Mesenchymal stem cell (in vitro differentiated cells and primary cell): ENCODE results near the gene CBFA2T2.

Experiments used
- DNase-seq: peaks from one replicate; pipeline ENCODE4 v3.0.0-alpha.2; 2013
- H2AFZ ChIP-seq: one replicate; pipeline ENCODE4 v1.6.1; 2013; ENCODE audit warnings: low read depth, mild to moderate bottlenecking, control low read depth, inconsistent platforms, low read length, moderate library complexity
- H2AK5ac ChIP-seq: 2 replicates; pipeline ENCODE4 v1.6.1; 2013; ENCODE audit warnings: low read length, moderate library complexity, mild to moderate bottlenecking, inconsistent platforms; ENCODE audit not compliant: severe bottlenecking
- H2BK120ac ChIP-seq: one replicate; pipeline ENCODE4 v1.6.1; 2013; ENCODE audit warnings: low read depth, mild to moderate bottlenecking, inconsistent platforms, low read length, moderate library complexity
- H2BK12ac ChIP-seq, 2 experiments: one replicate each; pipeline ENCODE4 v1.6.1; 2013; ENCODE audit warnings: inconsistent platforms in 2 of 2, low read length in 2 of 2, mild to moderate bottlenecking in 2 of 2, moderate library complexity in 2 of 2, control low read depth in 1 of 2
- H2BK15ac ChIP-seq: one replicate; pipeline ENCODE4 v1.6.1; 2013; ENCODE audit warnings: mild to moderate bottlenecking, low read depth, inconsistent platforms; ENCODE audit not compliant: poor library complexity, severe bottlenecking
- H2BK5ac ChIP-seq: 2 replicates; pipeline ENCODE4 v1.6.1; 2013; ENCODE audit warnings: low read depth, mild to moderate bottlenecking, low read length, control low read depth, inconsistent platforms; ENCODE audit not compliant: poor library complexity, severe bottlenecking
- H3K14ac ChIP-seq, 2 experiments: one replicate each; pipeline ENCODE4 v1.6.1; 2013; ENCODE audit warnings: inconsistent platforms in 2 of 2, low read length in 2 of 2, control low read depth in 1 of 2, mild to moderate bottlenecking in 1 of 2, moderate library complexity in 1 of 2
- H3K18ac ChIP-seq, 2 experiments: one replicate each; pipeline ENCODE4 v1.6.1; 2013; ENCODE audit warnings: inconsistent platforms in 2 of 2, low read length in 2 of 2, control low read depth in 1 of 2, low read depth in 1 of 2, mild to moderate bottlenecking in 1 of 2
- H3K23ac ChIP-seq, 2 experiments: one replicate each; pipeline ENCODE4 v1.6.1; 2013; ENCODE audit warnings: inconsistent platforms in 2 of 2, low read length in 2 of 2, mild to moderate bottlenecking in 2 of 2, moderate library complexity in 2 of 2, control low read depth in 1 of 2
- H3K27ac ChIP-seq: 2 replicates; pipeline ENCODE4 v1.5.1; 2013; ENCODE audit warnings: mild to moderate bottlenecking, moderate library complexity, low read length, control low read depth, inconsistent platforms; ENCODE audit not compliant: poor library complexity, severe bottlenecking
- H3K27me3 ChIP-seq, 2 experiments: 2 replicates each; pipeline versions ENCODE4 v1.6.1 to v1.7.0; 2013; ENCODE audit warnings: low read length in 2 of 2, mild to moderate bottlenecking in 2 of 2, moderate library complexity in 2 of 2, control low read depth in 1 of 2, inconsistent platforms in 1 of 2; ENCODE audit not compliant: control insufficient read depth in 1 of 2, insufficient read depth in 1 of 2
- H3K36me3 ChIP-seq, 2 experiments: 2 replicates each; pipeline versions ENCODE4 v1.6.1 to v1.7.0; 2013; ENCODE audit warnings: low read length in 2 of 2, control low read depth in 1 of 2, inconsistent platforms in 1 of 2, low read depth in 1 of 2, mild to moderate bottlenecking in 1 of 2; ENCODE audit not compliant: insufficient read depth in 2 of 2, control insufficient read depth in 1 of 2
- H3K4ac ChIP-seq, 2 experiments: one replicate each; pipeline ENCODE4 v1.6.1; 2013; ENCODE audit warnings: inconsistent platforms in 2 of 2, low read length in 2 of 2, mild to moderate bottlenecking in 2 of 2, moderate library complexity in 2 of 2, control low read depth in 1 of 2, low read depth in 1 of 2
- H3K4me1 ChIP-seq: 2 replicates; pipeline ENCODE4 v1.6.1; 2013; ENCODE audit warnings: low read depth, low read length, control low read depth; ENCODE audit not compliant: control insufficient read depth, insufficient read depth
- H3K4me2 ChIP-seq: 2 replicates; pipeline ENCODE4 v1.6.1; 2013; ENCODE audit warnings: low read length, mild to moderate bottlenecking, inconsistent platforms; ENCODE audit not compliant: poor library complexity, severe bottlenecking
- H3K4me3 ChIP-seq, 2 experiments: 2 replicates each; pipeline versions ENCODE4 v1.5.1 to v1.7.0; 2013; ENCODE audit warnings: low read length in 2 of 2, mild to moderate bottlenecking in 2 of 2, control low read depth in 1 of 2, low read depth in 1 of 2; ENCODE audit not compliant: insufficient read depth in 1 of 2
- H3K79me1 ChIP-seq: replicated peaks from 2 replicates; pipeline ENCODE4 v1.6.1; 2013; ENCODE audit warnings: mild to moderate bottlenecking, control low read depth, low read length, inconsistent platforms; ENCODE audit not compliant: poor library complexity, severe bottlenecking
- H3K9ac ChIP-seq: 2 replicates; pipeline ENCODE4 v1.7.0; 2013; ENCODE audit warnings: mild to moderate bottlenecking, low read length, moderate library complexity
- H3K9me3 ChIP-seq: 2 replicates; pipeline ENCODE4 v1.7.0; 2013; ENCODE audit warnings: mild to moderate bottlenecking, low read length; ENCODE audit not compliant: control insufficient read depth
- H4K8ac ChIP-seq: one replicate; pipeline ENCODE4 v1.6.1; 2013; ENCODE audit warnings: inconsistent platforms, mild to moderate bottlenecking, low read length, moderate library complexity
- H4K91ac ChIP-seq: one replicate; pipeline ENCODE4 v1.6.1; 2013; ENCODE audit warnings: mild to moderate bottlenecking, low read length, inconsistent platforms
- WGBS: methylation state at CpG from one replicate; pipeline ENCODE4 v1.1.7; 2013; ENCODE audit warnings: mixed read lengths; 5-methylcytosine and 5-hydroxymethylcytosine counted together

The CBFA2T2 gene

GRCh38 chr20:33656783-33657703, 167.1 kb downstream of the CBFA2T2 start:
- H3K9me3 ChIP-seq = no peaks in the 10 kb centered on the region
- 97% methylated on average over 17 of the region's 17 CpGs for WGBS
- H3K79me1 ChIP-seq = peaks cover 18% of the 10 kb centered on the region
- no peak overlapping the region for H3K4ac ChIP-seq
- H2BK120ac ChIP-seq = no peak overlapping the region
- H4K91ac ChIP-seq = no peak overlapping the region
- no peak overlapping the region for H2AK5ac ChIP-seq
- peaks cover 15 to 61% of the 10 kb centered on the region in 2 experiments for H3K36me3 ChIP-seq
- no peak overlapping the region for H3K4me2 ChIP-seq
- no peak overlapping the region for H2BK15ac ChIP-seq
- DNase-seq = no peak
- no peak overlapping the region for H3K27ac ChIP-seq
- H2BK12ac ChIP-seq = no peak overlapping the region
- H3K4me3 ChIP-seq = no peak overlapping the region
- no peak overlapping the region for H4K8ac ChIP-seq
- no peak overlapping the region for H3K18ac ChIP-seq
- H2AFZ ChIP-seq = no peak overlapping the region
- H3K23ac ChIP-seq = no peak overlapping the region
- H3K4me1 ChIP-seq = peaks cover 21% of the 10 kb centered on the region
- no peak overlapping the region for H3K9ac ChIP-seq
- no peak overlapping the region for H2BK5ac ChIP-seq
- H3K27me3 ChIP-seq = no peaks in the 10 kb centered on the region
- H3K14ac ChIP-seq = no peak overlapping the region

GRCh38 chr20:33657704-33658095, 167.8 kb downstream of the CBFA2T2 start:
- H2BK120ac ChIP-seq = no peak overlapping the region
- no peaks in the 10 kb centered on the region for H3K27me3 ChIP-seq
- no peak overlapping the region for H3K14ac ChIP-seq
- H2AK5ac ChIP-seq = no peak overlapping the region
- 98% methylated on average over 11 of the region's 12 CpGs for WGBS
- H3K4me3 ChIP-seq = no peak overlapping the region
- H3K9me3 ChIP-seq = no peaks in the 10 kb centered on the region
- H2BK15ac ChIP-seq = no peak overlapping the region
- H2BK12ac ChIP-seq = no peak overlapping the region
- DNase-seq = no peak
- H3K18ac ChIP-seq = no peak overlapping the region
- H2BK5ac ChIP-seq = no peak overlapping the region
- no peak overlapping the region for H3K27ac ChIP-seq
- no peak overlapping the region for H3K23ac ChIP-seq
- H3K4ac ChIP-seq = no peak overlapping the region
- H3K79me1 ChIP-seq = peaks cover 23% of the 10 kb centered on the region
- H4K91ac ChIP-seq = no peak overlapping the region
- no peak overlapping the region for H3K4me2 ChIP-seq
- peaks cover 15 to 61% of the 10 kb centered on the region in 2 experiments for H3K36me3 ChIP-seq
- no peak overlapping the region for H4K8ac ChIP-seq
- H3K9ac ChIP-seq = no peak overlapping the region
- H3K4me1 ChIP-seq = peaks cover 27% of the 10 kb centered on the region
- no peak overlapping the region for H2AFZ ChIP-seq

GRCh38 chr20:33658510-33658909, 168.6 kb downstream of the CBFA2T2 start:
- no peak overlapping the region for H3K23ac ChIP-seq
- no peak overlapping the region for H2AFZ ChIP-seq
- no peak overlapping the region for H2BK120ac ChIP-seq
- H3K4me2 ChIP-seq = no peak overlapping the region
- H3K4me1 ChIP-seq = peaks cover 26% of the 10 kb centered on the region
- H3K36me3 ChIP-seq = peaks cover 15 to 61% of the 10 kb centered on the region in 2 experiments
- no peak overlapping the region for H2AK5ac ChIP-seq
- WGBS = 93% methylated on average over 8 of the region's 8 CpGs
- DNase-seq = no peak
- H3K18ac ChIP-seq = no peak overlapping the region
- no peak overlapping the region for H2BK5ac ChIP-seq
- no peak overlapping the region for H2BK12ac ChIP-seq
- H4K8ac ChIP-seq = no peak overlapping the region
- H3K27me3 ChIP-seq = no peaks in the 10 kb centered on the region
- H3K4me3 ChIP-seq = no peak overlapping the region
- H3K4ac ChIP-seq = no peak overlapping the region
- H3K9ac ChIP-seq = no peak overlapping the region
- no peaks in the 10 kb centered on the region for H3K9me3 ChIP-seq
- H3K27ac ChIP-seq = no peak overlapping the region
- no peak overlapping the region for H3K14ac ChIP-seq
- H2BK15ac ChIP-seq = no peak overlapping the region
- no peak overlapping the region for H4K91ac ChIP-seq
- H3K79me1 ChIP-seq = peaks cover 23% of the 10 kb centered on the region

- 97% methylated on average over 4 of the region's 4 CpGs for WGBS
- no peak overlapping the region for H3K4me2 ChIP-seq
- no peak overlapping the region for H2BK120ac ChIP-seq
Observed at GRCh38 chr20:33658929-33659328, 169.0 kb downstream of the CBFA2T2 start.

More at GRCh38 chr20:33658929-33659328, 169.0 kb downstream of the CBFA2T2 start:
- Histone ChIP-seq H2BK12ac (no peak overlapping the region), H3K36me3 (peaks cover 15 to 61% of the 10 kb centered on the region in 2 experiments), H3K27me3 (no peaks in the 10 kb centered on the region), H3K27ac (no peak overlapping the region), H3K14ac (no peak overlapping the region), H3K9ac (no peak overlapping the region), H3K4ac (no peak overlapping the region), H3K4me1 (peaks cover 25% of the 10 kb centered on the region), H3K79me1 (peaks cover 23% of the 10 kb centered on the region), H4K91ac (no peak overlapping the region), H4K8ac (no peak overlapping the region), H3K9me3 (no peaks in the 10 kb centered on the region), H3K18ac (no peak overlapping the region), H3K23ac (no peak overlapping the region), H2BK5ac (no peak overlapping the region), H2AFZ (no peak overlapping the region), H3K4me3 (no peak overlapping the region), H2BK15ac (no peak overlapping the region), H2AK5ac (no peak overlapping the region)
- DNase-seq = no peak
